Caco-2 (cell line): Measurements from ENCODE around the gene JUND. TPM values are rescaled to one million over a fixed set of nuclear protein-coding genes. Genes with fewer than 3 reads are reported as not detected.

ENCODE experiments used
- BruUV-seq: library from RNA; stranded (reverse); fragments of 400-500 nt; replicated peaks from 2 replicates; lab custom pipeline; 2021; lab: Mats Ljungman, UMichigan
- CTCF ChIA-PET: fragments of 300-600 bp; sonication (Branson Sonifier 250); formaldehyde crosslinking; loops from one replicate; lab custom pipeline; 2022; ENCODE audit warnings: antibody characterized with exemption; lab: Charles Lee
- POLR2A ChIA-PET: fragments of 300-600 bp; sonication (Branson Sonifier 250); formaldehyde crosslinking; loops from one replicate; lab custom pipeline; 2022; ENCODE audit warnings: antibody characterized with exemption; lab: Charles Lee
- DNase-seq, 2 experiments: peaks; one replicate each; pipeline versions ENCODE4 v3.0.0 to v3.0.0-alpha.2; 2020 to 2022
- H3K27me3 ChIP-seq: replicated peaks from 2 replicates; pipeline ENCODE4 v1.6.0; 2011; ENCODE audit warnings: low read length; ENCODE audit not compliant: control insufficient read depth, insufficient read depth
- H3K36me3 ChIP-seq: 2 replicates; pipeline ENCODE4 v1.5.1; 2011; ENCODE audit warnings: low read length; ENCODE audit not compliant: control insufficient read depth, insufficient read depth
- H3K4me1 ChIP-seq: fragments of 250-450 bp; sonication (Bioruptor Pico); 2 replicates; pipeline ENCODE4 v1.5.1; 2020; ENCODE audit warnings: mild to moderate bottlenecking
- H3K4me3 ChIP-seq: 2 replicates; pipeline ENCODE4 v1.5.1; 2011; ENCODE audit warnings: low read depth, mild to moderate bottlenecking, control low read depth, low read length
- H3K9me3 ChIP-seq: fragments of 250-450 bp; sonication (Bioruptor Pico); 2 replicates; pipeline ENCODE4 v1.5.1; 2020; ENCODE audit warnings: mild to moderate bottlenecking, moderate library complexity
- H3K27ac Mint-ChIP-seq: one replicate; pipeline ENCODE4 v1.8.0; 2022; ENCODE audit warnings: mixed read lengths; ENCODE audit not compliant: unreplicated experiment
- H3K27me3 Mint-ChIP-seq: one replicate; pipeline ENCODE4 v1.8.0; 2022; ENCODE audit warnings: mixed read lengths; ENCODE audit not compliant: insufficient read depth, unreplicated experiment
- H3K36me3 Mint-ChIP-seq: one replicate; pipeline ENCODE4 v1.8.0; 2022; ENCODE audit warnings: mild to moderate bottlenecking, mixed read lengths; ENCODE audit not compliant: insufficient read depth, unreplicated experiment
- H3K4me1 Mint-ChIP-seq: one replicate; pipeline ENCODE4 v1.8.0; 2022; ENCODE audit warnings: low read depth, mixed read lengths; ENCODE audit not compliant: unreplicated experiment
- H3K4me3 Mint-ChIP-seq: one replicate; pipeline ENCODE4 v1.8.0; 2022; ENCODE audit warnings: mild to moderate bottlenecking, moderate library complexity, mixed read lengths; ENCODE audit not compliant: unreplicated experiment
- H3K9me3 Mint-ChIP-seq: one replicate; pipeline ENCODE4 v1.8.0; 2022; ENCODE audit warnings: mixed read lengths; ENCODE audit not compliant: unreplicated experiment
- intact Hi-C: fragments of 100-400 bp; cut with micrococcal nuclease; formaldehyde crosslinking; loops from one replicate; pipeline ENCODE4 v1.10.0; 2022; ENCODE audit not compliant: unreplicated experiment
- total RNA-seq: library from RNA; stranded (reverse); gene quantifications from 2 replicates; pipeline ENCODE4 v1.2.3, GENCODE V29; 2022
- TF ChIP-seq, protein P1 (sequence below), 2 experiments: fragments of 200-600 bp in 1 of 2; IDR thresholded peaks; 1 replicate in 1 of 2; 2 replicates in 1 of 2; pipeline versions ENCODE4 v1.5.1 to v1.8.0; 2011 to 2022; ENCODE audit warnings: antibody characterized with exemption in 1 of 2, control low read depth in 1 of 2, inconsistent platforms in 1 of 2, low read depth in 1 of 2, low read length in 1 of 2, mild to moderate bottlenecking in 1 of 2, moderate library complexity in 1 of 2; ENCODE audit not compliant: insufficient read depth in 1 of 2, severe bottlenecking in 1 of 2, unreplicated experiment in 1 of 2

The JUND gene
- total RNA-seq, 1 experiment from 2014 or later, result 75.5 TPM

DNA sequence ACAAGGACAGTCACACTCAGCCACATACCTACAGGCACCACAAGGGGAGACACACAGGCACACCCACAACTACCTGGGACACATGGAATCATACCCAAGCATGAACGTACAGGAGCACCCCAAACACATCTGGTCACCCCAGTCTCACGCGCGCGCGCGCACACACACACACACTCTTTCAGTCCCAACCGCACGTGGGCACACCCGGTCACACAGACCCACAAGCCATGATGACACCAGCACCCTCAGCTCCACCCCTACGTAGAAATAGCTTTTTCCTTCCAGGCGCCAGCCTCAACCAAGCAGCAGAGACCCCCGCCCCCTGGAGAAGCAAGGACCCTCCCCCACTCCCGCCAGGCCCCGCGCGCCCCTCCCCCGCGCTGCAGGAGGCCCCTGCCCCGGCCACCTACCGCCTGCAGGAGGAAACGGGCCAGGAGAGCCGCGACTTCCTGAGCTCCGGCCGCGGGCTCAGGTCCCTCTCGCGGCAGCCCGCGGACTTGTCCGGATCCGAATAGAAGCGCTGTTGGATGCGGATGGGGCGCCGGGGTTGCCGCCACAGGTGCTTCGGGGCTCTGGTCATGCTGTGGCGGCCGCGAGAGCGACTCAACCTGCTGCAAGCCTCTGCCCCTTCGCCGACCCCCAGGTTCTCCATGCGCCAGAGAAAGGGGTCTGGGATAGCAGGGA lies 48.7 kb downstream of the JUND start:
- Histone ChIP-seq H3K4me3 (no peak overlapping the region), H3K4me1 (0 out of 2 replicates have a peak, but pooled peaks cover 3% of the 10 kb centered on the region), H3K36me3 (no peaks in the 10 kb centered on the region), H3K9me3 (no peaks in the 10 kb centered on the region), H3K27me3 (no peaks in the 10 kb centered on the region)
- TF ChIP-seq, protein P1, sequence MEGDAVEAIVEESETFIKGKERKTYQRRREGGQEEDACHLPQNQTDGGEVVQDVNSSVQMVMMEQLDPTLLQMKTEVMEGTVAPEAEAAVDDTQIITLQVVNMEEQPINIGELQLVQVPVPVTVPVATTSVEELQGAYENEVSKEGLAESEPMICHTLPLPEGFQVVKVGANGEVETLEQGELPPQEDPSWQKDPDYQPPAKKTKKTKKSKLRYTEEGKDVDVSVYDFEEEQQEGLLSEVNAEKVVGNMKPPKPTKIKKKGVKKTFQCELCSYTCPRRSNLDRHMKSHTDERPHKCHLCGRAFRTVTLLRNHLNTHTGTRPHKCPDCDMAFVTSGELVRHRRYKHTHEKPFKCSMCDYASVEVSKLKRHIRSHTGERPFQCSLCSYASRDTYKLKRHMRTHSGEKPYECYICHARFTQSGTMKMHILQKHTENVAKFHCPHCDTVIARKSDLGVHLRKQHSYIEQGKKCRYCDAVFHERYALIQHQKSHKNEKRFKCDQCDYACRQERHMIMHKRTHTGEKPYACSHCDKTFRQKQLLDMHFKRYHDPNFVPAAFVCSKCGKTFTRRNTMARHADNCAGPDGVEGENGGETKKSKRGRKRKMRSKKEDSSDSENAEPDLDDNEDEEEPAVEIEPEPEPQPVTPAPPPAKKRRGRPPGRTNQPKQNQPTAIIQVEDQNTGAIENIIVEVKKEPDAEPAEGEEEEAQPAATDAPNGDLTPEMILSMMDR (IDR thresholded peaks at IDR 0.05; ENCODE audit: insufficient read depth in 1 of 2, low read depth in 1 of 2, low read length in 1 of 2, severe bottlenecking in 1 of 2, unreplicated experiment in 1 of 2), result no peak
- BruUV-seq, result no TSS peak
- no peak overlapping the region for H3K27ac Mint-ChIP-seq
- H3K4me3 Mint-ChIP-seq, result no peak overlapping the region
- H3K27me3 Mint-ChIP-seq, result peaks cover 6% of the 10 kb centered on the region
- no peaks in the 10 kb centered on the region for H3K36me3 Mint-ChIP-seq
- intact Hi-C loops, result no loop called here
- no peaks in the 10 kb centered on the region for H3K9me3 Mint-ChIP-seq
- CTCF ChIA-PET, result interaction anchor here (1.0 to 1.5 kb wide), 3 partner anchors 8 to 47 kb away, joined by 4 to 10 read pairs (median 5); no protein-coding TSS in a partner anchor
- no peak for DNase-seq
- POLR2A ChIA-PET, result interaction anchor here (0.6 to 1.1 kb wide), 2 partner anchors 8 to 96 kb away, joined by 3 read pairs; no protein-coding TSS in a partner anchor
- no peaks in the 10 kb centered on the region for H3K4me1 Mint-ChIP-seq

DNA sequence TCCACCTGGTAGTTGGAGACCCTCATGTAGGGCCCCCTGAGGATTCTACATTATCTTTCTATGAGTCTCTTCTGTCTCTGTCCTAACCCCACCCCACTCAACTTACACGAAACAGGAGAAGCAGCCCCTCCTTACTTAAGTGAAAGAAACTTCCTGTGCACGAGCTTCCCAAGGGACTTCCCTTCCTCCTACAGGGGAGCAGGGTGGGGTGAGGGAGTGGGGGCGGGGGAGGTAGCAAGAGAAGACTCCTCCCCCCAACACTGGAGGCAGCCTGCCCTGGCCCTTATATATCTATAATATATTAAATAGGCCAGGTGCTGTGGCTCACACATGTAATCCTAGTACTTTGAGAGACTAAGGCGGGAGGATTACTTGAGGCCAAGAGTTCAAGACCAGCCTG lies 49.6 kb downstream of the JUND start:
- H3K27me3 Mint-ChIP-seq, result peaks cover 6% of the 10 kb centered on the region
- H3K4me3 ChIP-seq, result no peak overlapping the region
- CTCF ChIA-PET, result interaction anchor here (0.6 to 1.0 kb wide), 2 partner anchors 23 to 549 kb away, joined by 3 to 5 read pairs; no protein-coding TSS in a partner anchor
- H3K27ac Mint-ChIP-seq, result no peak overlapping the region
- H3K36me3 ChIP-seq, result no peaks in the 10 kb centered on the region
- BruUV-seq, result no TSS peak
- H3K4me1 Mint-ChIP-seq, result no peaks in the 10 kb centered on the region
- no peak overlapping the region for H3K4me3 Mint-ChIP-seq
- TF ChIP-seq, protein P1 (IDR thresholded peaks at IDR 0.05; ENCODE audit: insufficient read depth in 1 of 2, low read depth in 1 of 2, low read length in 1 of 2, severe bottlenecking in 1 of 2, unreplicated experiment in 1 of 2), result no peak
- H3K27me3 ChIP-seq, result no peaks in the 10 kb centered on the region
- H3K9me3 ChIP-seq, result no peaks in the 10 kb centered on the region
- DNase-seq, result no peak
- intact Hi-C loops, result no loop called here
- no peaks in the 10 kb centered on the region for H3K36me3 Mint-ChIP-seq
- H3K9me3 Mint-ChIP-seq, result no peaks in the 10 kb centered on the region
- POLR2A ChIA-PET, result no interaction called here
- H3K4me1 ChIP-seq, result 0 out of 2 replicates have a peak, but pooled peaks cover 3% of the 10 kb centered on the region

DNA sequence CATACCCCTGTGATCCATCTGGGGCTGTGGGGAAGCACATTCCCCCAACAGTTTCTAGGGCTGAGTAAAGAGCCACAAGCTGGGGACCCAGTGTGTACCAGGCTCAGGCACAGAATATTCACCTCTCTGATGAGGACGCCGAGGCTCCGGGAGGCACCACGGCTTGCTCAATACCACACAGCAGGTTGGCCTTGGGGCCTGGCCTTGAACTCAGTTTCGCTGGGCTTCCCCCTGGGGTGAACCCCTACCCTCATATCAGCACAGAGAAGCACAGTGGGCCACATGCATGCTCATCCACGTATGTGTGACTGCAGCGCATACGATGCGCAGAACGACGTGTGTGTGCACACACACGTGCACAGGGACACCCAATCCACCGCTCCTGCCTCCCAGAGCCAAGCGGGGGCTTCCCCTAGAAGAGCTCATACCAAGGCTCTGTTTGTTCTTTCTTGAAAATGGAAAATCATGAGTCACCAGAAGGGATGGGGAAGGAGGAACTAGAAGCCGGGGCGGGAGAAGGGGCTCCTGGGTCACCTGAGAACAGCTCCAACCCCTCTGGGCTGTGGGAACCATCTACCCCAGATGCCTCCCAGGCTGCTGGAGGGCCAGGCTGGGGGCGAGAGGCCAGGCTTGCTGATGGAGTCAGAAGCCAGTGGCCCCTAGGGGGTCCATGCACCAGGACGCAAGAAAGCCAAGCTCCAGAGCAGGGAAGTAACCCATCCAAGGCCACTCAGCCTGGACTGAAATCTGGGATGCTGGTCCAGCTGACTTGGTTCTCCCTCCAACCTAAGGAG lies 50.3 kb downstream of the JUND start:
- H3K36me3 ChIP-seq, result no peaks in the 10 kb centered on the region
- H3K27me3 Mint-ChIP-seq, result peaks cover 6% of the 10 kb centered on the region
- POLR2A ChIA-PET, result no interaction called here

More for the DNA sequence above, 50.3 kb downstream of the JUND start:
- Histone ChIP-seq H3K4me1 (0 out of 2 replicates have a peak, but pooled peaks cover 3% of the 10 kb centered on the region), H3K4me3 (no peak overlapping the region), H3K9me3 (no peaks in the 10 kb centered on the region), H3K27me3 (no peaks in the 10 kb centered on the region)
- H3K27ac Mint-ChIP-seq, result no peak overlapping the region
- TF ChIP-seq, protein P1 (IDR thresholded peaks at IDR 0.05; ENCODE audit: insufficient read depth in 1 of 2, low read depth in 1 of 2, low read length in 1 of 2, severe bottlenecking in 1 of 2, unreplicated experiment in 1 of 2), result no peak
- no peaks in the 10 kb centered on the region for H3K4me1 Mint-ChIP-seq
- no peaks in the 10 kb centered on the region for H3K9me3 Mint-ChIP-seq
- intact Hi-C loops, result no loop called here
- no peak overlapping the region for H3K4me3 Mint-ChIP-seq
- no peaks in the 10 kb centered on the region for H3K36me3 Mint-ChIP-seq
- CTCF ChIA-PET, result interaction anchor here (0.6 to 1.0 kb wide), 2 partner anchors 23 to 548 kb away, joined by 3 to 5 read pairs; no protein-coding TSS in a partner anchor
- no peak for DNase-seq
- BruUV-seq, result no TSS peak
